Stimulated activated naive CD8-positive, alpha-beta T cell treated with anti-CD3 and anti-CD28 coated beads, Interleukin-15, amount 100 ng/mL, for 72 hours (primary cell): ENCODE data around the gene ZNF525.
A peak's percentile ranks its signal among the peaks of the same experiment; 100 is the strongest.
"Not testable (repeated sequence)": the region's sequence is repeated elsewhere in the genome, so short reads cannot be mapped to it uniquely, and the experiment has no call there.

Experiments used
- ATAC-seq: fragments of 150-1000 bp; cut with Tn5 transposase; 2 replicates; pipeline ENCODE4 v1.10.0; 2021; ENCODE audit warnings: mild to moderate bottlenecking, moderate library complexity
- DNase-seq, 2 donors: peaks; one replicate each; pipeline ENCODE4 v3.0.0; 2021 to 2022
- H3K27ac Mint-ChIP-seq, 2 donors: one replicate each; pipeline ENCODE4 v1.8.0; 2022; ENCODE audit warnings: mild to moderate bottlenecking in 2 of 2, mixed read lengths in 2 of 2, moderate library complexity in 2 of 2
- H3K27me3 Mint-ChIP-seq: one replicate; pipeline ENCODE4 v1.8.0; 2022; ENCODE audit warnings: mixed read lengths
- H3K4me1 Mint-ChIP-seq: one replicate; pipeline ENCODE4 v1.8.0; 2022; ENCODE audit warnings: mild to moderate bottlenecking, mixed read lengths
- H3K4me3 Mint-ChIP-seq, 2 donors: one replicate each; pipeline ENCODE4 v1.8.0; 2022; ENCODE audit warnings: mild to moderate bottlenecking in 2 of 2, mixed read lengths in 2 of 2, moderate library complexity in 1 of 2
- H3K9me3 Mint-ChIP-seq, 2 donors: one replicate each; pipeline ENCODE4 v1.8.0; 2022; ENCODE audit warnings: mixed read lengths in 2 of 2

The ZNF525 gene

DNA sequence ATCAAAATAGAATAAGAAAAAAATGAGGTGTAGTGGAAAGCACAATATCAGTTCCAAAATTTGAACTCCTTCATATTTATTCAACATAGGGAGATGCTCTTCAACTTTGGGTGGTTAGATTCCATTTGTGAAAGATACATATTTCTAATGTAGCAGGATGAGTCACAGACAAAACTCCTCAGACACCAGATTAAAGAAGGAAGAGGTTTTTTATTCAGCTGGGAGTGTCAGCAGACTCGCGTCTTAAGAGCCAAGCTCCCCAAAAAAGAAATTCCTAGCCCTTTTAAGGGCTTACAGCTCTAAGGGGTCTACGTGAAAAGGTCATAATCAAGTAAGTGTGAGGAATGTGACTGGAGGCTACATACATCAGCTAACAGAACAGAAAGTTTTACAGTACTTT is 22.7 kb downstream of the ZNF525 start:
- H3K27ac Mint-ChIP-seq, result no peak overlapping the region
- no peak for DNase-seq
- H3K4me3 Mint-ChIP-seq, result no peak overlapping the region
- H3K9me3 Mint-ChIP-seq, result peaks cover 43 to 71% of the 10 kb centered on the region in 2 donors
- no peaks in the 10 kb centered on the region for H3K4me1 Mint-ChIP-seq
- no peaks in the 10 kb centered on the region for H3K27me3 Mint-ChIP-seq
- no peak for ATAC-seq

DNA sequence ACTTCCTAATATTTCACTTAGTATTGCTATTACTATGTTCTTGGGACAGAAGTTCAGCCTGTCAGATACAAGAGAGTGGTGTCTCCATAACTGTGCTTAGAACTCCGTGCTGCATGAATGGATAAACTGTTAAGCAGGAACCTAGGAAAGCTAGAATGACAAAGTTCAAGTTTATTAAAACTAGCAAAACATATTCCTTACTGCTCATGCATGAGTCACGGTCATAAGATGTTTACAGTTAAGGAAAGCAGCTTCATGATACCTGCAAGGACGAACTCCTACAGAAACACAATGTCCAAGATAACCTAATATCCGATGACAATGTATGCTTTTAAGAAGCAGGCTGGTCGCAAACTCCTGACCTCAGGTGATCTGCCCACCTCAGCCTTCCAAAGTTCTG is 23.4 kb downstream of the ZNF525 start:
- H3K27me3 Mint-ChIP-seq, result no peaks in the 10 kb centered on the region
- ATAC-seq (no peak), DNase-seq (no peak)
- peaks cover 3% of the 10 kb centered on the region for H3K4me1 Mint-ChIP-seq
- H3K9me3 Mint-ChIP-seq, result peaks cover 42 to 71% of the 10 kb centered on the region in 2 donors
- H3K4me3 Mint-ChIP-seq, result no peak overlapping the region
- H3K27ac Mint-ChIP-seq, result no peak overlapping the region

DNA sequence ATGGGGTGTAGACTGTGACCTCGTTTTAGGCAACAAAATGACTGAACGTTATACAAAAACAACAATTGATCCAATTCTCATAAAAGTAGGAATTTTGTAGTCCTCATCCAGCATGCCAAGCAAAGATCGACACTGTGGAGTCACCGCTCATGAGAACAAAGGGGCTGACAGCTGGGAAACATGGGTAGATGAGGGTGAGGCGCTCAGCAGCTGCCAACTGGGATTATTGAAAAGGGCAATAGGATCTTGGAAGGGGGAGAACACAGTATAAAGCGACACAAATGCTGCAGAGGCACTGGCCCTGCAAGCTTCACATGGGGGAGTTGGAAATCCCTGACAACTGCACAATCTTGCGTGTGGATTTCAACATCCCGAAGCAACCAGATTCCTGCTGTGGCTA is 24.1 kb downstream of the ZNF525 start:
- Mint-ChIP-seq H3K27me3 (no peaks in the 10 kb centered on the region), H3K9me3 (peaks cover 40 to 67% of the 10 kb centered on the region in 2 donors), H3K4me1 (peaks cover 6% of the 10 kb centered on the region), H3K4me3 (no peak overlapping the region), H3K27ac (no peak overlapping the region)
- DNase-seq (no peak), ATAC-seq (no peak)

DNA sequence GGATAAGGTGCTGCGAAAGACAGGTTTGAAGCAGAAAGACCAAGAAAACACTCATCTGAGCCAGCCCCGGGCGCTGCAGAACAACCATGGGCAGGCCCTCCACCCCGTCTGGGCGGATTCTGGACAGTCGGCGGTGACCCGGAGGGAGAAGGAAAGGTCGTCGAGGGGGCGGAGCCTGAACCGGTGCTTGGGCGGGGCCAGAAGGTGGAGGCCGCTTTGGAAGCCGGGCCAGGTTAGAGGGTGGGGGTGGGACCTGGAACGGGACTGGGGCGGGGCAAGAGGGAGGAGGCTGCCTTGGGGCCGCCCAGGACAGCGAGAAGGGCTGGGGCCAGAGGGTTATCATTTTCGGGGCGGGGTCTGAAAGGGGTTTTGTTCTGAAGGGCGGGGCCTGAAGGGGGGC is 24.5 kb downstream of the ZNF525 start:
- DNase-seq, result no peak
- peaks cover 36 to 63% of the 10 kb centered on the region in 2 donors for H3K9me3 Mint-ChIP-seq
- no peak for ATAC-seq
- peaks cover 10% of the 10 kb centered on the region for H3K4me1 Mint-ChIP-seq
- H3K4me3 Mint-ChIP-seq, result no peak overlapping the region
- H3K27me3 Mint-ChIP-seq, result no peaks in the 10 kb centered on the region
- H3K27ac Mint-ChIP-seq, result no peak overlapping the region

DNA sequence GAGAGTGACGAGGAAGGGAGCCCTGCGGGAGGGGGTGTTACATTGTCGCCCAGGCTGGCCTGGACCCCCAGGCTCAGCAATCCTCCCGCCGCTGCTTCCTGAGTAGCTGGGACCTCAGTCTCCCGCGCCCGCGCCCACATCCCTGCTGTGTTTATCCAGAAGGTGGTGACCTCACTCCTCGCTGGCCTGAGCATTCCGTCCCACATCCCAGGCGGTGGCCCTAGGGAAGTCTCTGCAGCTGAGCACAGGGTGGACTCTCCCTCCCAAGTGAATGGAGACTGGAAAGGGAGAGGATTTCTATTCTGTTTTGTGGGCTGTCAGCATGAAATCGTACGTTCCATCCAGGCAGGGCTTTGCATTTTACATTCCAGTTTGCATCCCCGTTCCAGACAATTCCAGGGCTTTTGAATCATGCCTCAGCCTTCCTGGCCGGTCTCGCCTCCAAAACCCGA is 29.0 kb downstream of the ZNF525 start:
- Mint-ChIP-seq H3K4me1 (peaks cover 30% of the 10 kb centered on the region), H3K9me3 (peaks cover 9 to 24% of the 10 kb centered on the region in 2 donors), H3K4me3 (peak overlapping the region; percentile 95), H3K27me3 (no peaks in the 10 kb centered on the region), H3K27ac (peak overlapping the region; percentile 93 to 96)
- DNase-seq (no peak), ATAC-seq (peak; percentile 1)

DNA sequence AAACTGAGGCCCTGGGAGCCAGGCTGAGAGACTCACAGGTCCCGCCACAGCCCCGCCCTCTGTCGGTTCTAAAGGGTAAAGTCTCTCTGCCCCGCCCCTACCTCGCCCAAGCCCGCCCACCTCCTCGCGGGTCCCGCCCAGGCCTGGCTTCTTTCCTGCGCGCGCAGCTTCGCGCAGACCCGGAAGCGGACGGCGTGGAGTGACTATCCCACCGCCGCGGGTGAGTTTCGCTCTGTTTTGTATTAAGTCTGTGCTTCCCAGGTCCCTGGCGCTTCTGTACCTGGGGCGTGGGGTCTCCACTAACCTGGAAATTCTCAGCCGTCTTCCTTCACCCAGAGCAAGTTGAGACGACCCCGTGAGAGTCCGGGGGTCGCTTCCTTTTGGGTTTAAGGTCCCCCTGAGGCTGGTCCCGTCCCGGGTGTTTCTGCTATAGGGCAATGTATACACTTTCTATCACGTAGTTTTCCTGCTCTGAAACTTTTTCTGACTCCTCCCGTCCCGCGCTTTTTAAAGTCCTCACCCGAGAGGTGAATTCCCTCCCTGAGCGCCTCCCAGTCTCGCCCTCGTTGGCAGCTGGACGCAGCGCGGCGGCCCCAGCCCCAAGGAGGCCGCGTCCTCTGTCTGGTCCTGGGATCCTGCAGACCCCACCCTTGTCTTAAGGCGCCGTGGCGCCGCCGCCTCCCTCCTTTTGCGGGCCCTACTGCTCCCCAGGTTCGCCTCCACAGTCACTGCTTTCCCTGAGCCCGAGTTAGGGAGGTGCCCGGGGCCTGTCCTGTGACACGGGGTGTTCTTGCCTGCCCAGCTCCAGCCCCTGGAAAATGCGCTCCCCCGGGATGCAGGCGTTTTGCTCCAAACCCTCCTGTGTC is 29.7 kb downstream of the ZNF525 start, which contains the start of gene ZNF765:
Gene ZNF765 (plus strand): TSS at position 176 of the 866 bp plus-strand sequence. CDS start 2,867 bp downstream, outside the sequence.
- peak; percentile 95 to 96 for DNase-seq
- Mint-ChIP-seq H3K4me3 (peak within 1 kb of the TSS; percentile 95), H3K27ac (peak within 1 kb of the TSS; percentile 93 to 96), H3K27me3 (no peaks in the 10 kb centered on the region), H3K9me3 (peaks cover 7 to 17% of the 10 kb centered on the region in 2 donors), H3K4me1 (peaks cover 30% of the 10 kb centered on the region)
- ATAC-seq, result peak; percentile 99

DNA sequence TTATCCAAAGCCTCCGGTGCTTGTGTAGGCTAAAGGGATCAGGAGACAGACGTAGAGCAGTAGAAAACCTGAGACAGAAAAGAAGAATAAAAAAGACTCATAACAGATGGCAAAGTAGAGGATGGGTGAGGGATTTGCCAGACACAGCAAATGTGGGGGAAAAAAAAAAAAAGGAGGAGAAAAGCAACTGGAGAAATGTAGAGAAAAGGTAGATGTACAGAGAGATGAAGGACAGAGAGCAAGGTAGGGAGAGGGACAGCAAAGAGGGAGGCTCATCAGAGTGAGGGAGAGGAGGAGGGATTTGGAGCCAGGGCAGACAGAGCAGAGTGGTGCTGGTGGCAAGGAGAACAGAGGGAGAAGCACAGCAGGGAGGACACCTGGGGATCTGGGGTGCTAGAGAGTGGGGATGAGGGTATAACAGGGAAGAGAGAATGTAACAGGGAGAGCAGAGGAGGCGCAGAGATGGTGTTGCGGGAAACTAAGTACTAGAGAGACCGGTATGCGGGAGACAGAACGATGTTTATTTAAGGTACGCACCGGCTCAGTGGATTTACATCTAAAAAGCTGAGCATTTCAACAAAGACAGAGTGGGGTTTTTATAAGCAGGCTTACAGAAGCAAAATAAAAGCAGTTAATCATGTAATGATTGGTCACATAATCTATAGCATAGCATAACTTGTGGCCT is 30.5 kb downstream of the ZNF525 start:
- not testable (repeated sequence) for DNase-seq, H3K27me3 Mint-ChIP-seq, ATAC-seq
- H3K9me3 Mint-ChIP-seq, result peaks cover 5 to 13% of the 10 kb centered on the region in 2 donors
- H3K4me3 Mint-ChIP-seq, result peak overlapping the region; percentile 95
- H3K27ac Mint-ChIP-seq, result peak overlapping the region; percentile 93 to 96
- H3K4me1 Mint-ChIP-seq, result peaks cover 30% of the 10 kb centered on the region

DNA sequence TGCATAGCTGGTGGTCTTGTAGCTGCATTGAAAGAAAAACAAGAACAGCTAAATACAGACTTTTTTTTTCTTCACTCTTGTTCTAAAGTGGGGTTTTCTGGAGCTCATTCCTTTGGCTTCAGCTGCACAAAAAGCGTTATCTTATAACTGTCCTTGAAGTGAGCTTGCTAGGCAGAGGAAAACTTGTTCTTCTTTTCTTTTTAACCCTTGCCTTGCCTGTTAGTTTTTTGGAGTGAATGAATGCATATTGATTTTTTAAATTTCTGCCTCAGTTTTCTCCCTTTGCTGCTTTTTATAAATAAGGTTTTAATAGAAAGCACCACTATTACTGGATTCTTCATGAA is 31.0 kb downstream of the ZNF525 start:
- peak overlapping the region; percentile 95 for H3K4me3 Mint-ChIP-seq
- H3K27ac Mint-ChIP-seq, result no peak overlapping the region
- DNase-seq (no peak), ATAC-seq (no peak)
- H3K4me1 Mint-ChIP-seq, result peaks cover 30% of the 10 kb centered on the region
- peaks cover 6 to 13% of the 10 kb centered on the region in 2 donors for H3K9me3 Mint-ChIP-seq
- H3K27me3 Mint-ChIP-seq, result no peaks in the 10 kb centered on the region

DNA sequence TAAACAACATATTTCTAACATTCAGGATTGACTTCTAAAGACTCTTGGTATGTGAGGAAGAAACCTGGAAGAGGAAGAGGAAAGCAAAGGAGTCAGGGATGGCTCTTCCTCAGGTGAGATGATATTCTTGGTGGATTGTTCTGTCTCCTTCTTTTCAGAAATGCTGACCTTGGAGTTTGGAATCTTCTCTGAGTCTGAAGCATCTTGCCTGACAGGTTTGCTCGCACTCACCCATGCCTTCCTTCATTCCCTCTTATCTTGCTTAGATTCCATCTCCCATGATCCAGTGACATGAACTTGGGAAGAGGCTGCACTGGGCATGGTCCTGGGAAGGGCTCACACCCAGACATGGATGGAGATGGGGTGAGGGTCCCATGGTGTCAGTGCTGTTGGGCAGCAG is 32.4 kb downstream of the ZNF525 start:
- DNase-seq, H3K27ac Mint-ChIP-seq: not testable (repeated sequence)
- peaks cover 8 to 14% of the 10 kb centered on the region in 2 donors for H3K9me3 Mint-ChIP-seq

DNA sequence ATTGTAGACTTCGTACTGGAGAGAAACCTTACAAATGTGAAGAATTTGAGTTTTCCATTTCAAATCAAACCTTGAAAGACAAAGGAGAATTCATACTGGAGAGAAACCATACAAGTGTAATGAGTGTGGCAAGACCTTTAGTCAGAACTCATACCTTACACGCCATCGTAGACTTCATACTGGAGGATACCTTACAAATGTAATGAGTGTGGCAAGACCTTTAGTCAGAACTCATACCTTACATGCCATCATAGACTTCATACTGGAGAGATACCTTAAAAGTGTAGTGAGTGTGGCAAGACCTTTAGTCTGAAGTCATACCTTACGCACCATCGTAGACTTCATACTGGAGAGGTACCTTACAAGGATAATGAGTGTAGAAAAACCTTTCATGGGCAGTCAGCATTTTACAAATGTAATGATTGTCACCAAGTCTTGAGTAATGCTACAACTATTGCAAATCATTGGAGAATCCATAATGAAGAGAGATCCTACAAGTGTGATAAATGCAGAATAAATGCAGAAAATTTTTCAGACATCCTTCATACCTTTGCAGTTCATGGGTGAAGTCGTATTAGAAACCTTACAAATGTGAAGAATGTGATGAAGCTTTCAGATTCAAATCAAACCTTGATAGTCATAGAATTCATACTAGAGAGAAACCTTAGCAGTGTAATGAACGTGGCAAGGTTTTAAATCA is 44.1 kb downstream of the ZNF525 start:
- no peak overlapping the region for H3K27ac Mint-ChIP-seq
- no peak for DNase-seq
- no peak for ATAC-seq
- H3K4me3 Mint-ChIP-seq, result no peak overlapping the region
- no peaks in the 10 kb centered on the region for H3K4me1 Mint-ChIP-seq
- peaks cover 29 to 57% of the 10 kb centered on the region in 2 donors for H3K9me3 Mint-ChIP-seq
- H3K27me3 Mint-ChIP-seq, result no peaks in the 10 kb centered on the region

More for the DNA sequence above, 32.4 kb downstream of the ZNF525 start:
- H3K4me3 Mint-ChIP-seq, H3K27me3 Mint-ChIP-seq, ATAC-seq: not testable (repeated sequence)
- peaks cover 30% of the 10 kb centered on the region for H3K4me1 Mint-ChIP-seq

DNA sequence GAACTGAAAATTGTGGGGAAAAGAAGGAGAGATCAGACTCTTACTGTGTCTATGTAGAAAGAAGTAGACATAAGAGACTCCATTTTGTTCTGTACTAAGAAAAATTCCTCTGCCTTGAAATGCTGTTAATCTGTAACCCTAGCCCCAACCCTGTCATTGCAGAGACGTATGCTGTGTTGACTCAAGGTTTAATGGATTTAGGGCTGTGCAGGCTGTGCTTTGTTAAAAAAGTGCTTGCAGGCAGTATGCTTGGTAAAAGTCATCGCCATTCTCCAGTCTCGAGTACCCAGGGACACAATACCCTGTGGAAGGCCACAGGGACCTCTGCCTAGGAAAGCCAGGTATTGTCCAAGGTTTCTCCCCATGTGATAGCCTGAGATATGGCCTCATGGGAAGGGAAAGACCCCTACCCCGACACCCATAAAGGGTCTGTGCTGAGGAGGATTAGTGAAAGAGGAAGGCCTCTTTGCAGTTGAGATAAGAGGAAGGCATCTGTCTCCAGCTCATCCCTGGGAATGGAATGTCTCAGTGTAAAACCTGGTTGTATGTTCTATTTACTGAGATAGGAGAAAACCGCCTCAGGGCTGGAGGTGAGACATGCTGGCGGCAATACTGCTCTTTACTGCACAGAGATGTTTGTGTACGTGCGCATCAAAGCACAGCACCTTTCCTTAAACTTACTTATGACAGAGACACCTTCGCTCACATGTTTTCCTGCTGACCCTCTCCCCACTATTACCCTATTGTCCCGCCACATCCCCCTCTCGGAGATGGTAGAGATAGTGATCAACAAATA is 55.2 kb downstream of the ZNF525 start:
- H3K27ac Mint-ChIP-seq, result not testable (repeated sequence)

DNA sequence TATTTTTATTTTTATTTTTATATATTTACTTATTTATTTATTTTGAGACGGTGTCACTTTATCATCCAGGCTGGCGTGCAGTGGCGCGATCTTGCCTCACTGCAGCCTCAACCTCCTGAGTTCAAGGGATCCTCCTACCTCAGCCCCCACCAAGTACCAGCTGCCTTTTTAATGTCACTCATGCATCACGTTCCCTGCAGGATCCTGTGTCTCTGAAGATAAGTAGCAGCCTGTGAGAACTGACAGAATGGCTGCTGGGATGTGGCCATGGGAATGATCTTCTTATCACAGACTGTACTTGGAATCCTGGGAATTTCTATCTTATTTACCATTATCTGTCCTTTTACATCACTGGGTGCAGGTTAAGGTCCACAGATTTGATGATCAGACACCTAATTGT is 57.0 kb downstream of the ZNF525 start:
- ATAC-seq (no peak), DNase-seq (no peak)
- Mint-ChIP-seq H3K9me3 (peaks cover 3 to 7% of the 10 kb centered on the region in 2 donors), H3K27me3 (no peaks in the 10 kb centered on the region), H3K4me1 (no peaks in the 10 kb centered on the region), H3K27ac (no peak overlapping the region), H3K4me3 (no peak overlapping the region)

More for the DNA sequence above, 55.2 kb downstream of the ZNF525 start:
- H3K9me3 Mint-ChIP-seq, result peaks cover 11% of the 10 kb centered on the region in 2 donors
- not testable (repeated sequence) for ATAC-seq, H3K27me3 Mint-ChIP-seq, H3K4me1 Mint-ChIP-seq, DNase-seq, H3K4me3 Mint-ChIP-seq

DNA sequence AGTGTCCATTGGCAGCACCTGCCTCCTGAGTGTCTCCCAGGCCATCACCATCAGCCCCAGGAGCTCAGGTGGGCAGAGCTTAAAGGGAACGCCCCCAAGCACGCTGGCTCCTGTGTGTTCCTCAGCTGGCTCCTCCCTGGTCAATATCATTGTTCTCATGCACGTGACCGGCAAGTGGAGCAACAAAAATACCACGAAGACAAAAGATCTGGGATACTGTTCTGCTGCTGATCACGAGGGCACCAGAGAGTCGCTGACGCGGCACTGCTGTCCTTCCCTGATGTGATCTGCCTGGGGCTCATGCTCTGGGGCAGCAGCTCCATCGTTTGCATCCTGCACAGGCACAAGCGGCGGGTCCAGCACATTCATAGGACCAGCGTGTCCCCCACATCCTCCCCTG is 57.6 kb downstream of the ZNF525 start:
- not testable (repeated sequence) for ATAC-seq, H3K9me3 Mint-ChIP-seq, DNase-seq, H3K4me3 Mint-ChIP-seq, H3K27ac Mint-ChIP-seq, H3K27me3 Mint-ChIP-seq, H3K4me1 Mint-ChIP-seq

DNA sequence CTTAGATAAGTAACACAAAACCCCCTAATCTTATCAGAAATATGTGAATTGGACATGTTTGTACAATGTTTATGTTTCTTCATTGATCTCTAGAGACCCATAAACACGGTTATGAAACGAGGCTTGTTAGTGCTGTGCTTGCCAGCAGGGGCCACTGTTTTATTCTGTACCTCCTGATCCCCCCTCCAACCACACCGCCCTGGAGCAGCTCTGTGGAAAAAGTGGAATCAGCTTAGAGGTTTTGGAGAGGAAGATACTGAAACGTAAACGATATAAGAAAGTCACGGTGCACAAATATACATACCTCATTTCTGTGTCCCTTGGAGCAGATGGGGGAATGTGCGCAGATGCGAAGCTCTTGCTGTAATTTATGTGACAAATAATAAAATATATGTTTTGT is 58.2 kb downstream of the ZNF525 start:
- not testable (repeated sequence) for DNase-seq, H3K4me3 Mint-ChIP-seq, ATAC-seq, H3K27me3 Mint-ChIP-seq, H3K9me3 Mint-ChIP-seq, H3K4me1 Mint-ChIP-seq, H3K27ac Mint-ChIP-seq
